Chondrocyte (in vitro differentiated cells): ENCODE measurements around the gene ASCC1. TPM values are rescaled to one million over a fixed set of nuclear protein-coding genes. Genes with fewer than 3 reads are reported as not detected.

Source experiments
- DNase-seq: peaks from one replicate; pipeline ENCODE4 v3.0.0; 2021; ENCODE audit warnings: mixed read lengths, low spot score
- H3K27ac Mint-ChIP-seq: one replicate; pipeline ENCODE4 v1.8.0; 2021; ENCODE audit warnings: mild to moderate bottlenecking, moderate library complexity, mixed read lengths; ENCODE audit not compliant: unreplicated experiment
- H3K27me3 Mint-ChIP-seq: 2 replicates; pipeline ENCODE4 v1.8.0; 2021; ENCODE audit warnings: low read depth, mixed read lengths
- H3K36me3 Mint-ChIP-seq: 2 replicates; pipeline ENCODE4 v1.8.0; 2021; ENCODE audit warnings: low read depth, mixed read lengths
- H3K4me1 Mint-ChIP-seq: 2 replicates; pipeline ENCODE4 v1.8.0; 2021; ENCODE audit warnings: low read depth, mild to moderate bottlenecking, mixed read lengths
- H3K4me3 Mint-ChIP-seq: one replicate; pipeline ENCODE4 v1.8.0; 2021; ENCODE audit warnings: mild to moderate bottlenecking, moderate library complexity, mixed read lengths; ENCODE audit not compliant: unreplicated experiment
- H3K9me3 Mint-ChIP-seq: 2 replicates; pipeline ENCODE4 v1.8.0; 2021; ENCODE audit warnings: low read depth, mixed read lengths
- CTCF ChIP-seq: fragments of 200-600 bp; sonication (generic); IDR thresholded peaks from 2 replicates; pipeline ENCODE4 v1.5.0; 2021; ENCODE audit warnings: antibody characterized with exemption, mild to moderate bottlenecking, moderate library complexity
- total RNA-seq: library from RNA; stranded (reverse); gene quantifications from 3 replicates; pipeline ENCODE4 v1.2.1, GENCODE V29; 2021

The ASCC1 gene
- total RNA-seq, 1 donor from 2014 or later, result 36.8 TPM

- H3K36me3 Mint-ChIP-seq, result peaks cover 26% of the 10 kb centered on the region
- no peak overlapping the region for H3K27ac Mint-ChIP-seq
- no peak for DNase-seq
- no peak for TF ChIP-seq CTCF
- peaks cover 8% of the 10 kb centered on the region for H3K9me3 Mint-ChIP-seq
- H3K27me3 Mint-ChIP-seq, result no peaks in the 10 kb centered on the region
- no peak overlapping the region for H3K4me3 Mint-ChIP-seq
- H3K4me1 Mint-ChIP-seq, result no peaks in the 10 kb centered on the region
Observed at GRCh38 chr10:72116372-72116771, 99.7 kb downstream of the ASCC1 start.

- TF ChIP-seq CTCF, result no peak
- Mint-ChIP-seq H3K27me3 (no peaks in the 10 kb centered on the region), H3K27ac (no peak overlapping the region), H3K36me3 (peaks cover 19% of the 10 kb centered on the region), H3K9me3 (peaks cover 8% of the 10 kb centered on the region), H3K4me1 (no peaks in the 10 kb centered on the region), H3K4me3 (no peak overlapping the region)
- DNase-seq, result no peak
Observed at GRCh38 chr10:72114706-72115450, 101.2 kb downstream of the ASCC1 start.

DNA sequence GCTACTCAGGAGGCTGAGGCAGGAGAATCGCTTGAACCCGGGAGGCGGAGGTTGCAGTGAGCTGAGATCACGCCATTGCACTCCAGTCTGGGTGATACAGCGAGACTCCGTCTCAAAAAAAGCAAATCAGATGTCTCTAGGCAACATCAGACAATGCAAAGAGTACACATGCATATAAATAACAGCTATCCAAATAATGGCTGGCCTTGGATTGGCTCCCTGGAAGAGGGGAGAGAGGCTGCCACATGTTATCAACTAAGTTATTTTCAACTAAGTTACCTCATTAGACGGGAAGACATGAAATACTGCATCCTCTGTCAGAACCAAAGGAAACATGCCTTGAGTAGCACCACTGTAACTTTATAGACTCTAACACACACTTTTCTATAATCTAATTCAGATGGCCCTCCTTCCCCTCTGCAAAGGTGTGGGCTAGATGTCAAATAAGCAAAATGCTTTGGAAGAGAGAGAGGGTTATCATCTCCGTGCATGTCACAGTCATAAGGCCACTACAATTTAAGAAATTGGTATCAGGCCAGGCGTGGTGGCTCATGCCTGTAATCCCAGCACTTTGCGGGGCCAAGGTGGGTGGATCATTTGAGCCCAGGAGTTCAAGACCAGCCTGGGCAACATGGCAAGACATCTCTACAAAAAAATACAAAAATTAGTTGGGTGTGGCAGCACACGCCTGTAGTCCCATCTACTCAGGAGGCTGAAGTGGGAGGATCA is 105.2 kb downstream of the ASCC1 start:
- H3K27me3 Mint-ChIP-seq, result no peaks in the 10 kb centered on the region
- H3K4me1 Mint-ChIP-seq, result peaks cover 10% of the 10 kb centered on the region
- DNase-seq, result no peak
- no peak overlapping the region for H3K27ac Mint-ChIP-seq
- TF ChIP-seq CTCF, result no peak
- no peak overlapping the region for H3K4me3 Mint-ChIP-seq
- peaks cover 18% of the 10 kb centered on the region for H3K36me3 Mint-ChIP-seq
- no peaks in the 10 kb centered on the region for H3K9me3 Mint-ChIP-seq

GRCh38 chr10:72109636-72110157 is 106.4 kb downstream of the ASCC1 start:
- no peak overlapping the region for H3K27ac Mint-ChIP-seq

More at GRCh38 chr10:72109636-72110157, 106.4 kb downstream of the ASCC1 start:
- Mint-ChIP-seq H3K36me3 (peaks cover 15% of the 10 kb centered on the region), H3K9me3 (no peaks in the 10 kb centered on the region), H3K4me1 (peaks cover 11% of the 10 kb centered on the region), H3K27me3 (no peaks in the 10 kb centered on the region), H3K4me3 (no peak overlapping the region)
- no peak for TF ChIP-seq CTCF
- no peak for DNase-seq
